CD4-positive, alpha-beta T cell treated with Interleukin-17A for 4 hours (primary cell): ENCODE measurements around the gene PRSS3.
"Not testable (repeated sequence)": the region's sequence is repeated elsewhere in the genome, so short reads cannot be mapped to it uniquely, and the experiment has no call there.

Experiments used
- DNase-seq: peaks from one replicate; pipeline ENCODE4 v3.0.0-alpha.2; 2020; ENCODE audit warnings: mixed read lengths

Gene PRSS3

DNA sequence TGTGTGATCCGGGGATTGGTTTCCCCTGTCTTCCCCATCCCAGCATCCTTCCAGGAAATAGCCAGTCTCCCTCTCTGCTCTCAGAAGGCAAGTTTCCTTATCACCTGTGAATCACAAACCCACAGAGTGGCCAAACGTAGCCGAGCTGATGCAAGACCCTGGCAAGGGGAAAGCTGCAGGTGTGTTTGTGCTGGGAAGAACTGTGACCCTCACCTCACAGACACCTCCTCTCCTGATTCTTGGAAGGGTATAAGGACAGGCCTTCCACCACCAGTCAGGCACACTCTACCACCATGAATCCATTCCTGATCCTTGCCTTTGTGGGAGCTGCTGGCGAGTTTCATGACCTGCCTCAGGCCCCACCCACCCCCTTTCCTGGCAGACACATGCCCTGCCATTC lies at the start of gene PRSS3:
Gene PRSS3 (plus strand): TSS at position 281 of the 400 bp plus-strand sequence. CDS start 13 bp downstream, at position 294.
- no peak for DNase-seq

DNA sequence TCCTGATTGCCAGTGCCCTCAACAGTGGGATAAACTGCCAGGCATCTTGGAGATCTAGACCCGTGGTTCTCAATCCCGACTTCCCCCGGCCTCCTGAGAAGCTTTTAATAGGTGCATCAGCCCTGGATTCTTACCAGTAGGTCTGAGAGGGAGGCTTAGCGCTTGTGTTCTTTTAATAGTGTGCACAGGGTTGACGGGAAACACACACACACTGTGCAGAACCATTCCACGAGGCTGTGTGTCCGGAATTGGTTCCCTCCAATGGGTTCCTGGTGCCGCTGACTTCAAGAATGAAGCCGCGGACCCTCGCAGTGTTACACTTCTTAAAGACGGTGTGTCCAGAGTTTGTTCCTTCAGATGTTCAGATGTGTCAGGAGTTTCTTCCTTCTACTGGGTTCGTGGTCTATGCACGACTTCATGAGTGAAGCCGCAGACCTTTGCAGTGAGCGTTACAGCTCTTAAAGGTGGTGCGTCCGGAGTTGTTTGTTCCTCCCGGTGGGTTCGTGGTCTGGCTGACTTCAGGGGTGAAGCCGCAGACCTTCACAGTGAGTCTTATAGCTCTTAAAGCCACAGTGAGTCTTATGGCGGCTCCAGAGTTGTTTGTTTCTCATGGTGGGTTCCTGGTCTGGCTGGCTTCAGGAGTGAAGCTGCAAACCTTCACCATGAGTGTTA lies 46.6 kb upstream of the PRSS3 start:
- peak; percentile 26 for DNase-seq

DNA sequence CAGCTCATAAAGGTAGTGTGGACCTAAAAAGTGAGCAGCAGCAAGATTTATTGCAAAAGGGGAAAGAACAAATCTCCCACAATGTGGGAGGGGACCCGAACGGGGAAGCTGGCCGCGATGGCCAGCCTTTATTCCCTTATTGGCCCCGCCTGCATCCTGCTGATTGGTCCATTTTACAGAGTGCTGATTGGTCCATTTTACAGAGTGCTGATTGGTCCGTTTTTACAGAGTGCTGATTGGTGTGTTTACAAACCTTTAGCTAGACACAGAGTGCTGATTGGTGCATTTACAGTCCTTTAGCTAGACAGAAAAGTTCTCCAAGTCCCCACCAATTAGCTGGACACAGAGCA lies 46.1 kb upstream of the PRSS3 start:
- DNase-seq = not testable (repeated sequence)

DNA sequence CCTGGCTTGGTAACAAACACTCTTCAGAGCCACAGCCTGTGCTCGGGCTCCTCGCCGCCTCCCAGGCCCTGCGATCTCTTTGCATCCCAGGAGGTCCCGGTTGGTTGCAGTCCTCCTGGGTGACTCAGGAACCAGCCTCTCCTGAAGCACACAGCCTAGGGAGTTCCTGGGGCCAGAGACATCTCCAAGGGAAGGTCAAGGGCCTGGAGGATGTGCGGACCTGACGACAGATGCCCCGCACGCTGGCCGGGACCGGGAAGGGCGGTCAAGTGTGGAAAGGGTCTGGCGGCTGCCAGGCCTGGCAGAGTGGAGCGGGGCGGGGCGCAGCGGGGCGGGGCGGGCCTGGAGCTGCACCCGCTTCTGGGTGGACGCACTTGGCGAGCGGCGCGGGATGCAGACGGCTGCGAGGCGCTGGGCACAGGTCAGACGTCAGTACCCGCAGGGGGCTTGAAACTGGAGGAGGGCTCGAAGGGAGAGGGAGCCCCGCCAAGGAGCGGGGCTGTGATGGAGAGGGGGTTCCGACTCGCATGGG lies 45.0 kb upstream of the PRSS3 start:
- DNase-seq = no peak

DNA sequence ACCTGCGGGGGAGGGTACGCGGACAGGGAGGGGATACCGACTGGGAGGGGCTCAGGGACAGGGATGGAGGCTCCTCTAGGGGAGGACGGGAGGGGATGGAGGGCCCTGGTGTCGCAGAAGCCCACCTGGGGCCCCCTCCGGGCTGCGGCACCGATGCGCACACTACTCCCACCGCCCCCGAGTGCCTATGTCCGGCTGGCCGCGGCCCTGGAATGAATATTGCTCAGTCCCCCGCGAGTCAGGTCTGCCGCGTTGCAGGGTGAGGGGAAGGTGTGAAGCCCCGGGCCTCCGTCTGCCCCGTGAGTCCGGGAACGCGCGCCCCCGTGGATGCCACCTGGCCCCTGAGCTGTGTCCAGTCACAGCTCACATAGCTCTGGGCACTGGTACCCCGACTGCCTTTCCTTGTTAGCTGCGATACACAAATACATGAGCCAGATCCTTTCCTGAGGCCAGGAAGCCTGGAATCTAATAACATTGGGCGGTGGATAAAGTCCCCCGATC lies 44.5 kb upstream of the PRSS3 start:
- DNase-seq = no peak

DNA sequence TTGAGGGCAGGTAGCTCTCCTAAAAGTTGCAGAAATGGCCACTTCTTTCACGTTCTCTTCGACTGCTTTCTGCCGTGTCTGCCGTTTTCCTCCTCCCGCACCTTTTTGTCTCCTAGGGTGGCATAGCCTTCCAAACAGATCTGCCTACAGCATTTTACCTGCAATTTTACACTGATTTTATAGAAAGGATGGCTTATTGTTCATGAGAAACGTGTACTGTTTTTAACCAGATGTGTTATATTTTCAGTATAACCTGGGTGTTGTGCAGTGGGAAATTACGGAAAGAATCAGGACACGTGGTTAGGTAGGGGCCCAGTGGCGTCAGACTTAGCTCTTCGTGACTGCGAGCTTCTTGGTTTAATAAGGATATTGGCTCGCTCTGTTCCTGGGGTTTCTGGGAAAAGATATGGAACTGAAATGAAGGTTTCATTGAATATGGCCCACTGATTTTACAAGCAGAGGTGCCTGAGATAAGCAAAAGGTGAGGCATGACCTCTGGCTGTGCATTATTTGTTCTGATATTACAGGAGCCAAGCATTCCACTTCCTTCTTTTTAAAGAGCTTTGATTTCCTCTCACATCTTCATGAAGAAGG lies 43.7 kb upstream of the PRSS3 start:
- no peak for DNase-seq

DNA sequence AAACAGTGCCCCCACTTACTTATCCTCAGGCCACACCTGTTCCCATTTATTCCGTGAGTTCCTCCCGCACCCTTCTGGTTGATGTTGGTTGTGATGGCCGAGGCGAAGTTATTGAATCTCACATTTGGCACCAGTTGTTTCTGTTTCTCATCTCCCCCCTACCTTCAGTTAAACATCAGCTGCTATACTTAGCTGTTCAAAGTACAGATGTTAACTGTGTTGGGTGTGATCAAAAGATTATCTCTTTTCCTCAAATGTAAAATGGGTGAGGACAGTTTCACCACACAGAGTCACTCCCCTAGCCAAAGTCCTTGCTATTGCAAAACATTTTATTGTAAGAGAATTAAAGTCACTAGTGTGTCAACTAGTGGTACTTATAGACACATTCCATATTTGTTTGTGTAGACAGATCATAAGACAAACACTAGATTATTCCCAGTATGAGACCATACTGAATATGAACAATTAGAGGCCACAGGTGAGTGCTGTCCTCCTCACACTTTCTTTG lies 43.2 kb upstream of the PRSS3 start:
- DNase-seq = no peak

DNA sequence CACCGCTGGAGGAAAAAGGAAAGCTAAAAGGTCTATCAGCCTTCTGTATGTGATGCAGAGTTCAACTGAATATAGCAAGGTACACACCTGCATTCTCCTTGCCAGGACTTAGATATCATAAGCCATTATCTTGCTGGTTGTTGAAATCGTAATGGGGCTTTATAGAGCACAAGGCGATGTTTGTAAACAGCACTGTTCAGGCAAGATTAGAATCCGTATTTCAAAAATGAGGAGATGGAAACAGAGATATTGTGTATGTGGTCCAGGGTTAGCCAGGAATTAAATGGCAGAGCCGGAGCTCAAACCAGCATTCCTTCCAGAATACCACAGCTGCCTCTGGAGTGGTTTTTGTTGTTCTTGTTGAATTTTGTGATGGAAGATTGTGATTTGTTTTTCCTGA lies 42.6 kb upstream of the PRSS3 start:
- DNase-seq = not testable (repeated sequence)

DNA sequence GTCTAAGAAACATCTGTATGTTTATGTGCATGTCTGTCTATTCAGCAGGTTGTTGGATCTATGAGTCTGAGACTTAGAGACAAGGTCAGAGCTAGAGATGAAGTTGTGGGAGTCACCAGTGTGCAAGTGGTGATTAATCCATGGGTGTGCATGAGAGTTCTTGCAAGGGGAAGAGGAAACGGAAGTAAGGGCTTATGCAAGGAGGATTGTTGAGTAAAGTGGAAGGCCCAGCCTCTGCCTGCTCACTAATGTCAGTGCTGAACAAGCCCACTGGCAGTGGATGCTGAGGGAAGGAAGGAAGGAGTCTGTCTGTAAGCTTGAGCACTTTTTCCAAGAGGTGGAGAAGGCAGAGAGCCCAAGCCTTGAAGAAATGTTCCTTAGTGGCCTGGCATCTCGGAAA lies 35.7 kb upstream of the PRSS3 start:
- not testable (repeated sequence) for DNase-seq

DNA sequence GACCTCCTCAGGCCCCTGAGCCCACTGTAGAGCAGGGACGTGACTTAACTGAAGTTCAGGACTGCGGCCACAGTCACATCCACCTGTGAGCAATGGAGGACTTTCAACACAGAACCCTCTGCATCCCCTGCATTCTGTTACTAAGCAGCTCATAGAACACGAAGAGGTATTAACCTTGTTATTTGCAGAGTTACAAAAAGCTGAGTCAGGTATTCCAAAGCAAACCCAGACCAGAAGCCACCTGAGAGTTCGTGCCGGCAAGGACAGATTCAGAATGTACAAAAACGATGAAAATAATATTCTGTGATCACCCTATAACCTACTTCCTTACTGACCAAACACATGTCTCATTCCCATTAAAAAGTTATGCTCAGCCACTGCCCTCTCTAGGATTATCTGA lies 33.0 kb upstream of the PRSS3 start:
- DNase-seq = no peak

DNA sequence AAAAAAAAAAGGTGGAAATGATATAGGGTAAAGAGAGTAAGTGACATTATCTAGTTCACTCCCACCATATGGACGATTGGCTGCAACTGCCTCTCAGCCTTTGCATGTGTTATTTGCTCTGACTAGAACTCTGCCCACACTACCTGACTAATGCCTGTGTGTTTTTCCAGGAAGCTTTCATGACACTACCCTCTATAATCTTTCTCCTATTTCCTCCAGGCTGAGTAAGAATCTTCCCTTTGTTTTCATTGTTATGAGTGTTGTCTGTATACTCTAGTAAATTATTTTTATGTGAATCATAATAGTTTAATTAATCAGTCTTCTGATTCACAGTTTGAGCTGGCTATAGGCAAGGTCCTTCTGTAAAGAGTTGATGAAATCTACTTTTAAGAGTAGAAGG lies 31.7 kb upstream of the PRSS3 start:
- not testable (repeated sequence) for DNase-seq

DNA sequence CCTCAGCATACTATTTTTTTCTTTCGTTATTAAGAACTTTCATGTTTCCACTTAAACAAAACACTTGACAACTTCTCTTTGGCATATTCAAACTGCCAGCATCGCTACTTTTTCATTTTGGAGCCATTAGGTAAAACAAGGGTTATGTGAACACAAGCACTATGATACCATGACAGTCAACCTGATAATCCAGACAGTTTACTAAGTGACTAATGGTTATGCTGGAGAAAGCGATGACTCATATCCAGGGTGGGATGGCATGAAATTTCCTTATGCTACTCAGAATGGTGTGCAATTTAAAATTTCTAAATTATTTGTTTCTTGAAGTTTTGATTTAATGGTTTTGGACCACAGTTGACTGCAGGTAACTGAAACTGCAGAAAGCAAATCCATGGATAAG lies 29.9 kb upstream of the PRSS3 start:
- no peak for DNase-seq

DNA sequence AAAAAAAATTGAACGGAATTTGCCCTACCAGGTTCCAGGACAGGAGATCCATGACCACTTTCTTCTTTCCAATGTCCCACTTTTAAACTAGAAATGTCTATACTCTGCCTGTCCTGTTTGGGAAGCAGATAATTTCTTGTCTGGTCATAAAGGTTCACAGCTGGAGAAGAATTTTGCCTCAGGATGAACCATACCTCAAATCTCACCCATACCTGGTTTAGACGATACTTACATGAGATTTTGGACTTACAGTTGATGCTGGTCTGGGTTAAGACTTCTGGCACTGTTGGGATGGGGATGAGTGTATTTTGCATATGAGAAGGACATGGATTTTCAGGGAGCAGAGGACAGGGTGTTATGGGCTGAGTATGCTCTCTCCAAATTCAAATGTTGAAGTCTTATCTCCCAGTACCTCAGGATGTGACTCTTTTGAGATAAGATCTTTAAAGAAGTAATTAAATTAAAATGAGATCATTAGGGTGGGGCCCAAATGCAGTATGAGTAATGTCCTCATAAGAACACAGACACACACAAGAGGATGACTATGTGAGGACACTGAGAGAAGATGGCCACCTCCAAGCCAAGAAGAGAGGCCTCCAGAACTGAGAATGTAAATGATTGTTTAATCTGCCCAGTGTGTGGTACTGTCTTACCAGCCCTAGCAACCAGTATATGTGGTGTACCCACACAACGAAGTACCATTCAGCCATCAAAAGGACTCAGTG lies 25.0 kb upstream of the PRSS3 start:
- not testable (repeated sequence) for DNase-seq

DNA sequence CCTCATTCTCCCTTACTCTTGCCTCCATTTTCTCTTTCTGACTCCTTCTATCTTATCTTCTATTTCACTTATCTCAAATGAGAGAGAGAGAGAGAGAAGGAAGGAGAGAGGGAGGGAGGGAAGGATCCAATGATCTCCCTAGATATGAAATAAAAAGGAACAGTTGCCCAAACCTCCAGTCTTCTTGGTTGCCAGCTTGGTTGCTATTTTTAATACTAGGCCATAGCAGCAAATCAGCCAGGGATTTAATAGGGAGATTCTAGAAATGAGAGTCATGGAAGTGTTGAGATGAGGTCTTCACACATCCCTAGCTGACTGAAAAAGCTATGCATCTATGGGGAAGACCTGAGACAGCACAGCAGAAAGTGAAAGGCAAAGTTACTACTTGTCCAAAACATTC lies 22.2 kb upstream of the PRSS3 start:
- DNase-seq = not testable (repeated sequence)

DNA sequence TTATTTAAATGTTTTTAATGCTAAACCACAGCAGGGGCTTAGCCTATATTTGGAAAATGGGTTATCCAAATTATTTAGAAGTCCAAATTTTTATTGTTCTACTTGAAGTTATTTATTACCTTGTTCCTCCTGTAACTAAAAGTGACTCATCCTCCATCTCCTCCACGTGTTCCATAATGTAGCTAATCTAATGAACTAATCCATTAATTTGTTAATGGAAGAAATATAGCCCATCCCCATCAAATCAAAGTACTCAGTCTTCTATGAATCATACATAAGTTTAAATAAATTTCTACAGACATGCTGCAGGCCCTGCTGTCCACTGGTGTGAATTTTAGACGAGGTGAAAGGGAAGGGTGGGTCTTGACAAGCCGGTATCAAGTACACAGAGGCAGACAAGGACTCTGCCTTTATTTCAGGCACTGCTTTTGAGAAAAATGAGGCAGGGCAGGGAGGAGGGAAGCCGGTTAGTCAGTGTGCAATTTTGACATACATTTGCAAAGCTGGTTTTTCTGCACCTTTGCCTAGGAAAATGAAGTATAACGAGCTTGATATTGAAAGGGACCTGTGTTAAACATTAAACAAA lies 21.2 kb upstream of the PRSS3 start:
- not testable (repeated sequence) for DNase-seq

DNA sequence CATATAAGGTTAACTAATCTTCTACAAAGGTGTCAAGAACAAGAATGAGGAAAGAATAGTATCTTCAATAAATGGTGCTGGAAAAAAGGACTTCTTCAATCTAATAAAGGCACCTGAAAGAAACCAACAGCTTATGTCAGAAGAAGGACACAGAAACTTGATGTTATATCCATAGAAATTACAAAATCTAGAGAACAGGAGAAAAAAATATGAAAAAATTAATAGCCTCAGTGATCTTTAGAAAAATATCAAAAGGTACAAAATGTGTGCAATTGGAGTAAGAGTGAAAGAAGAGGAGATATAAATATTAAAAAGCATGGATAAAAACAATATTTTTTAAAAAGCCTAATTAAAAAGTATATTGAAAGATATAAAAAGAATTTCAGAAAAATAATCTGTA lies 18.8 kb upstream of the PRSS3 start:
- DNase-seq = no peak

DNA sequence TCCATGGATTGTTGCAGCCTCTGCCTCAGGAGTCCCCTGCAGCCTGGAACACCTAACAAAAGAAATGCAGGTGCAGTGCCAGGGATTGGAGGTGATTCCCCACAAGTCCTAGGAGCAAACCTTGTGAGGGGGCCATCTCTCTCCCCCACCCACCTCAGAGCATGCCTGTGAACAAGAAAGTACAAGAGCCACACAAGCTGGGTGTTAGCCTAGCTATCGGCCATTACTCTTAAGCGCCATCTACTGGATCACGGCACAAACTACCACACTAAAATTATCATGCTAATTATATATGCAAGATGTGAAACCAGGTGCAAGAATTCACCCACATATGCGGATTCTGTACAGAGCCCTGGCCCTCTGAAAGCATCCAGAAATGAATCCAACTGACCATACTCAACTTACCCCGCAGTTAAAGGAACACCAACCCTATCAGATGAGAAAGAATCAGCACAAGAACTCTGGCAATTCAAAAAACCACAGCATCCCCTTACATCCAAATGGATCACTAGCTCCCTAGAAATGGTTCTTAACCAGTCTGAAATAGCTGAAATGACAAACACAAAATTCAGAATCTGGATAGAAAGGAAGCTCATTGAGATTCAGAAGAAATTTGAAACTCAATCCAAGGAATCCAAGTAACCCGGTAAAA lies 16.5 kb upstream of the PRSS3 start:
- DNase-seq = peak; percentile 55

DNA sequence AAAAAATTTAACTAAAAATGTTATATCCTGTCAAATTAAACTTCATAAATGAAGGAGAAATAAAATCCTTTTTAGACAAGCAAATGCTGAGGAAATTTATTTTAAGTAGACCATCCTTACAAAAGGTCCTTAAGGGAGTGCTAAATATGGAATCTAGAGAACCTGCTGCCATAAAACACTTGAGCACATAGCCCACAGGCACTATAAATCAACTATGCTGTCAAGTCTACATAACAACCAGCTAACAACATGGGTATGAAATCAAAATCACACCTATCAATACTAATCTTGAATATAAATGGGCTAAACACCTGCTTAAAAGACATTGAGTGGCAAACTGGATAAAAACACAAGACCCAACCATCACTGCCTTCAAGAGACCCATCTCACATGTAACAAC lies 15.1 kb upstream of the PRSS3 start:
- DNase-seq = no peak

DNA sequence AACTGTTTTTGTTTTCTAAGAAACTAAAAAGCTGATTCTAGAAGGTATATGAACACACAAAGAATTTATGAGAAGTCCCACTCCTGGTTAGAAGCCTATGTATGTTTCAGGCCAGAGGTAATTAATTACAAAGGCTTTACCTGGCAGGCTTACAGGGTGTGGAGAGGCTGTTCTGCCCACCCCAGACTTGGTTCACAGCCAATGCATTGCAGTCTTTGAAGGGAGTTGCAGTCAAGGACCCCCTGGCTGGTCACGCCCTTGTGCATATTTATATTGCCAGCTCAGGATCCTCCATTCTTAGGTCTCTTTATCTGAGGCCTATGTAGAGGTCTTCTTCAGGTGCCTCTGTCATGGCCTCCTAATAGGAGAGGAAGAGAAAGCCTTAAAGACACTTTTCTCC lies 13.6 kb upstream of the PRSS3 start:
- DNase-seq = no peak

DNA sequence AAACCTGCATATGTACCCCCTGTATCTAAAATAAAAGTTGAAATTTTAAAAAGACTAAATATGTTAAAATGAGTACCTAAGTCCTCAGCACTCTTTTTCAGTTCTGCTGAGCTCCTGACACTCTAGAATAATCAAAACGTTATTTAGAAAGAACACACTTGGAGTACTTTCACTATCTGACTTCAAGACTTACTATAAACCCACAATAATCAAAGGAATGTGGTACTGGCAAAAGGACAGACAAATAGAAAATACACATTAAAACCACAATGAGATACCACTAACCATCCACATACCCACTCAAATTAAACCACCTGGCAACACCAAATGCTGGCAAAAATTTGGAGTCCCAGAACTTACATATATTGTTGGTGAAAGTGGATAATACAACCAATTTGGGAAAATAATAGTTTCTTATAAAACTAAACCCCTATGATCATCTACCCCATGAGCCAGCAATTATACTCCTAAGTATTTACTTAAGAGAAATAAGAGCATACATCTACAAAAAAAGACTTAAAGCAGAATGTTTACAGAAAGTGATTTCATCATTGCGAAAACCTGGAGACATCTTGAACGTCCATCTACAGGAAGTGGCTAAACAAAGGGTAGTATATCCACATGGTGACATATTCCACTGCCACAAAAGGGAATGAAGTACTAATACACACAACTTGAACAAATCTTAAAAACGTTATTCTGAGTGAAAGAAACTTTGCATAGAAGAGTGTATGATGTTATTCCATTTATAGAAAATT lies 12.8 kb upstream of the PRSS3 start:
- DNase-seq = no peak

DNA sequence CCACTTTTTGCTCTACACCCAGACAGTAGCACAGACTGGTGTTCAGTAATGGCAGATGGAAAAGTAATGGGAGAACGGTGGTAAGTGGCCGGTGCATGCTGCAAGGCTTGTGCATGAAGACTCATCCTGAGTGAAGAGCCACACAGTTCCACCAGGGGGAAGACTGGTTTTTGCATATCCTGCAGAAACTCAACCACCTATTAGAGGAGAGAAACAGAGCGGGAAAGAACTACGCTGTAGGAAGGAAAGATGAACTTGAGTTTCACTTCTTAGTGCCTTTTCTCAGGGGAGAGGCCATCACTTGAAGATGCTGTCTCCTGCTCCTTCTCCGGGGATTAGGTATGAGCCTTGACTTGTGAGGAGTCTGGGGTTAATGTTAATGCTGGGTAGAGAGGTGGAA lies 9.4 kb upstream of the PRSS3 start:
- no peak for DNase-seq

DNA sequence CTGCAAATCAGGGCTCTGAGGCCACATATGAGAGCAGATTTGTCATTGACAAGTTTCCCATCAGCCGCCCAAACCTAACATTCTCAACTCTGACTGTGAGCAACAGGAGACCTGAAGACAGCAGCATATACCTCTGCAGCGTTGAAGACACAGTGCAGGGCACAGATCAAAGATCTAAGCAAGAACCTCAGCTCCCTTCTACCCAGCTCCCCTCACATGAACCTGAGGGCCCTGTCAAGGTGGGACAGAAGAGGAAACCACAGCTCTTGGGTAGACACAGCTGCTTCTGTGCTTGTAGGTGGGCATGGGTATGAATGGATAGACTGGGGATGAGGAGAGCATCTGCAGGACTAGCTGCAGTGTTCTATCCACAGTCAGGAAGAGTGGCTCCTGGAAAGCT lies 8.7 kb upstream of the PRSS3 start:
- DNase-seq = no peak
